Measurements from ENCODE around the gene WFDC1.

WFDC1 gene, protein sequence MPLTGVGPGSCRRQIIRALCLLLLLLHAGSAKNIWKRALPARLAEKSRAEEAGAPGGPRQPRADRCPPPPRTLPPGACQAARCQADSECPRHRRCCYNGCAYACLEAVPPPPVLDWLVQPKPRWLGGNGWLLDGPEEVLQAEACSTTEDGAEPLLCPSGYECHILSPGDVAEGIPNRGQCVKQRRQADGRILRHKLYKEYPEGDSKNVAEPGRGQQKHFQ

DNA sequence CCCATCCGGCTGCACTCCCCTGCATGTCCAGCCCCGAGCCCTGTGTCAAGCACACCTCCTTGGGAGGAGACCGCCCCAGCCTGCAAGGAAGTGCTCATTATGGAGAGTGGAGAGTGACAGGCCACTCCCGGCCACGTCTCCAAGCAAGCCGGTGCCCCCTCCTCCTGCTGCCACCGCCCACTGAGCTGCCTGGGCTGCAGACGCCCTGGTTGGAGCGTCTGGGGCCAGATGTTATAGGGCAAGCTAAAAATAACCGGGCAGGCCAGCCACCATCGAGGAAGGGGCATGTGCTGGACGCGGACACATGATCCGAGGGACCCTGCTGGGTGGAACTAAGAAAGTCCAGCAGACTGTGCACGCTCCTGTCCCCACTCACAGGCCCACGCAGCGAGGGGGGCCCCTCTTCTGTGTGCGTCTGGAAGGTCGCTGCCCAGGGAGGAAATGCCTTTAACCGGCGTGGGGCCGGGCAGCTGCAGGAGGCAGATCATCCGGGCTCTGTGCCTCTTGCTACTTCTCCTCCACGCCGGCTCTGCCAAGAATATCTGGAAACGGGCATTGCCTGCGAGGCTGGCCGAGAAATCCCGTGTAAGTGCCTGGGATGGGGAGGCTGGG, at the start of gene WFDC1:
WFDC1 (plus strand) TSS at position 348 of the 612 bp plus-strand sequence; CDS start at position 442, 94 bp downstream.
- no peak for DNase-seq

DNA sequence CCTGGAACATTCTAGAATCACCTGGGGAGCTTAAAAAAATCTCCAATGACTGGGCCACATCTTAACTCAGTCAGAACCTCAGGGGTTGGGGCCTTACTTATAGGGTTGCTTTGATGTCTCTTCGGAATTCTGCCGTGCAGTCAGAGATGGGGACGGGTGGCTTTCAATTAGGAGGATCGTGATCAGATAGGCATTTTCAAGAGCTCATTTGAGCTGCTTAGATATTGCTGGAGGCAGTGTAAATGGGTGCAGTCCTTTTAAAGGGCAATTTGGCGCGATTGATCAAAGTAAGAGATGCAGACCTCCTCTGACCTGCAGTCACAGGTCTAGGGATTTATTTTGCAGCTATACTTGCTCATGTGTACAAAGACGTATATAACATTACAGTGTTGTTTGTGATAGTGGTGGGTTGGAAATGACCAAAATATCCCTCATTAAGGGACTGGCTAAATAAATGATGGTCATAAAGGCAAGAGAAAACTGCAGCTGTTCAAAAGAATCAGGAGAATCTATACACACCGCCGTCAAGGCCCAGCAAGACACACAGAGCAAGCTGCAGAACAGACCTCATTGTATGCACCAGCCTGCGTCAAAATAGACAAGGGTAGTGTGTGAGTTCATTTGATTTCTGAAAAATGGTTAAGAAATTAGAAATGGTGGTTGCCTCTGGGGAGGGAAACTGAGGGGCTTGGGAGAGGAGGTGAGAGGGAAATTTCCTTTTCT, 48.6 kb upstream of the WFDC1 start:
- DNase-seq = no peak

DNA sequence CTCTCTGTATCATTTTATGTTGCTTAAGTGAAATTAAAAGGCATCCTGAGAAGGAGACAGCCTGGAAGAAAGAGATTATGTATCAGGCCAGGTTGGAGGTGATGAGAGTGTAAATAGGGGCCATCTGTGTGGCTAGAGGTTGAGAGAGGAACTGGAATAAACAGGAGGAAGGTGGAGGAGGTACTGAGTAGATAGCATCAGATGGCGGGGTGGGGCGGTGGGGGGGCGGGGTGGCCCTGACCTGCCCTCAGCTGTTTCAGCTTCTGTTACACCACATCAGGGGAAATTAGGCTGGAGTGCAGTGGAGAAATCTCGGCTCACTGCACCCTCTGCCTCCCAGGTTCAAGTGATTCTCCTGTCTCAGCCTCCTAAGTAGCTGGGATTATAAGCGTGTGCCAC, 48.0 kb upstream of the WFDC1 start:
- DNase-seq = no peak

DNA sequence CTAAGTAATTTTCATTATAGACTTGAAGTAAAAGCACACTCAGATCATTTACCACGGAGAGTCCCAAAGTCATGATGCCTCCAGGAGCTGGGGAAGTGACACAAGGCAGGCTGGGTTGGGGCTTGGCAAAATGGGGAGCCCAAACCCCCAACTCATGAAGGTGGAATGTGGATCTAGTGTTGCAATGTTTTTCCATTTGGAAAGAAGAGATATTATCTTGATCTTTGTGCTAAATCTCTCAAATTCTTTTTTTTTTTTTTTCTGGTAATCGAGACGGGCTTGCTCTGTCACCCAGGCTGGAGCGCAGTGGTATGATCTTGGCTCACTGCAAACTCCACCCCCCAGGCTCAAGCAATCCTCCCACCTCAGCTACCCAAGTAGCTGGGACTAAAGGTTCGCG, 47.3 kb upstream of the WFDC1 start:
- DNase-seq = no peak

DNA sequence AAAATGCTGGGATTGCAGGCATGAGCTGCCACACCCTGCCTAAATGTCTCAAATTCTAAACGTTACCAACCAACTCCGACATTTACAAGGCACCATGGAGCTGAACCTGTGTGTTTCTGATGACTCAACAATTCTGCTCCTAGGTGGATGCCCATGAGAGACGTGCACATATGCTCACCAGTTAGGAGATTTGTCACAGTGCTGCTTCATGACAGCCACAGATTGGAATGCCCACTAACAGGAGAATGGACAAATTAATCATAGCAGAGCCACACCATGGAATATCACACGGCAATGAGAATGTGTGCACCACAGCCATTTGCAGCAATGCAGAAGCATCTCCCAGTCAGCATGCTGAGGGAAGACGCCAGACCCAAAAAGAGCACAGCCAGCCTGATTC, 46.8 kb upstream of the WFDC1 start:
- no peak for DNase-seq

DNA sequence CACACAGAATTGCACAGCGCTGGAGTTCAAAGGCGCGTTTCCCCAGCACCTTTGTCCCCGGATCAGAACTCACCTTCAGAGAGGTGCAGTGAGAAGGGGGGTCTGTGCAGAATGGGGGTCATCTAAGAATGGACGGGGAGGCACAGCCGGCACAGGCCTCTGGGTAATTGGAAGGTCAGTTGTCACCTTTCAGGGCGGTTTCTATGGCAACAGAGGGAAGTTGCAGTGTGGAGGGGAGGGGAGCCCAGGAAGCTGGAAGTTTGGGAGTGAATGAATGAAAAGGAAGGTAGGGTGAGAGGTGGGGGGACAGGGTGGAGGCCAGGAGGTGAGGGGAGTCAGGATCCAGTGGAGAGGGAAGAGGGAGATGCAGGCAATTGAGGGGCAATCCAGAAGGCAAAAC, 42.5 kb upstream of the WFDC1 start:
- no peak for DNase-seq

DNA sequence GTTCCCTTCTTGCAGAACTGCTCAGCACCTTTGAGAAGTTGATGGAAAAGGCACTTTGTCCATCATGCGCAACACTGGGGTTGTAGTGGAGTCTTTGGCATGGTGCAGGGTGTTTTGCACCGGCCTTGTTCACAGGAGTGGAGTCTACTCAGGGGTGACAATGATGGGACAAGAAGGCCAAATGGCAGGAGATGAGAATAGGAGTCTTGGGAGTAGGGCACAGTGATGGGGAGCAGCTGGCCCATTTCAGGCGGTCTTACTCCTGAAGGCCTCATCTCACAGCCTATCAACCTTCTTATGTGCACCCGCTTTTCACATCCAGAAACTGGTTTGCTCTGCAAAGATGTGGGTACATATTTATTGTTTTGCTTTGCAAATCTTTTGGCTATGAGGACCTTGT, 41.5 kb upstream of the WFDC1 start:
- no peak for DNase-seq

- no peak for DNase-seq
Observed at GRCh38 chr16:84254062-84254461, 40.6 kb upstream of the WFDC1 start.

DNA sequence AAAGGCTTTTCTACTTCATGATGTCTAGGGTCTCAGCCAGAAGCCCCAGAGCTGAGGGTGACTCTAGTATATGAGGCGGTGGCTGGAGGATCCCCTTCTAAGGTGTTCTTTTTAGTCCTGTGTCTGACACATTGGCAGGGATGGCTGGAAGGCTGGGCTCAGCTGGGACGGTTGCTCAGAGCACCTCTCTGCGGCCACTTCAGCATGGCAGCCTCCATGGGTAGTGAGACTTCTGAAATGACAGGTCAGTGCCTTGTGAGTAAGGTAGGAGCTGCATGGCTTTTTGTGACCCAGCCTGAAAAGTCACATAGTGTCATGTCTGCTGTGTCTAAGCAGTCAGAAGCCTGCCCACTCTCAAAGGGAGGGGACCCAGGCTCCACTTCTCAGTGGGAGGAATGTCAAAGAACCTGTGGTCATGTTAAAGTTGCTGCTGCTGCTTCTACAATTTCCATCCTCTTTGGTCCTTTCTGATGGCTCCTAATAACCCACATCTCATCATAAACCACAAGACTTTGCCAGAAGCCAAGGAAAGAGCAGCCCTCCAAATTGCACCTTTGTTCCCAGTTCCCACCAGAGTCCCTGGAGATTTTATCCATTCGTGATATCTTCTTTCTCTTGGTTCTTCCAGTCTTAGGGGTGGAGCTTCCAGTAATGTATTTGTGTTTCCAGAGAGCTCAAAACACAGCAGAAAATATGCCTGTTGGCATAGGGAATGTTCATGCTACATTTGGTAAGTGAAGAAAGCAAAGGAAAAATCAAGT, 39.4 kb upstream of the WFDC1 start:
- DNase-seq = no peak

GRCh38 chr16:84258266-84258665, 36.4 kb upstream of the WFDC1 start:
- no peak for DNase-seq

DNA sequence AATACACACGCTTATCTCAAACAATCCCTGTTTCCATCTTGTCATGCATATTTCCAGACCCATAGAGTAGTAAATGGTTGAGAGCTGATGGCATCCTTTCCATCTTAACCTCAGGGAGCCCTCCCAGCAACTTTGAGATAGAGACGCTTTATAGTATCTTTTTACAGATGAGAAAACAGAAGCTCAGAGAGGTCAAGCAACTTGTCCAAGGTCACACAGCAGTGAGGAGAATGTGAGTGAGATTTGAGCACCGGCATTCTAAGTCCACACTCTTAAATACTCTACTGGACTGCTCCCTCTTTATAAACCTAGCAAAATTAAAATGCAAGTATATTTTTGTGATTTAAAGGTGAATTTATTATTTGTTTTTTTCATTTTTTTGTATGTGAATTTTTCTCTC, 35.0 kb upstream of the WFDC1 start:
- DNase-seq = no peak

- DNase-seq = no peak
Observed at GRCh38 chr16:84260766-84261554, 33.7 kb upstream of the WFDC1 start.

GRCh38 chr16:84262031-84262430, 32.6 kb upstream of the WFDC1 start:
- no peak for DNase-seq

GRCh38 chr16:84262939-84263338, 31.7 kb upstream of the WFDC1 start:
- DNase-seq = no peak

- peak in 1 of 2 donors; percentile 6 for DNase-seq
Observed at GRCh38 chr16:84266451-84266850, 28.2 kb upstream of the WFDC1 start.

DNA sequence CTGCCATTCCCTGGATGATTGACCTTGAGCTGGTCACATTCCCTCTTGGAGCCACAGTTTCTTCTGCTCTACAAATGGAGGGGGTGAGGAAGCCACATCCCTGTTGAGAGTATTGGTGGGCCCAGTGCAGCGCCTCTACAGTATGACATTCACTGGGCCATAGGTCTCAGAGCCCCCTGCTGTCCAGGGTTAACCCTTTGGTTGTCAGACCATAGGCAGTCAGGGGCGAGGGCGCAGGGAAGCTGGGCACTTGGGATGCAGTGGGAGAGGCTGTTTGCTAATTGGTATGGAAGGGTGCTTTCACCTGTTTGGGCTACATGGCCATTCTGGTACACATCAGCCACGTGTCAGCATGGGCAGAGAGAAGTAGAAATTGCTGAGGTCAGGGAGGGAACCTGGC, 27.3 kb upstream of the WFDC1 start:
- no peak for DNase-seq

DNA sequence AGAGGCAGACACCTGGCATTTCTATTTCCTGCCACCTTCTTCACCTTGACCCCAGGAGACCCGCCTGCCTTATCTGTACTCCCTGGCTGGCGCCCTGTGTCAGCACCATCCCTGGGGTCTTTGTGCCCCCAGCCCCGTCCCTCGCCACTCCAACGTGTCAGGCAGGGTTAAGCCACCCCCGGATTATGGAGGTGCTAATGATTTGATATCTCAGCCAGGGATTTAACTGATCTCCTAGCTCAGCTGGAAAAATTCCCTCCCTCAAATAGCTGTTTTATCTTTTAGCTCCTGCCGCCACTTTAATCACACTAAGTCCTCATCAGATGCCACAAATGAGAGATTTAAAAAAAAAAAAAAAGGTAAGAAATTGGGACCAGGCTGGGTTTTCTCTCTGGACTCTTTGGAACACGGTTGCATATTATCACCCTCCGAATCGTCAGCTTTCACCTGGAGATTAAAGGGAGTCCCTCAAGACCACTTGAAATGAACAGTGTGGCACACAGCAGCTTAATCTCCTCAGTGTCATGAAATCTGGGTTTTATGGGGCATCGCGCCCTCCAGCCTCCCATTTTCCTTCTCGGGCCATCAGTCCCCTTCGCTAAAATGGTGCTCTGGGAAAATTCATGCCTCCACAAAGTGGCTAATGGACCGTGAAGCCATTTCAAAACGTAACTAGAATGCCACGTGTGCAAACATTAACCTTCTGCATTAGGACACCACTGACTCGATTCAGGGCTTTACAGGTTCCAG, 26.2 kb upstream of the WFDC1 start:
- no peak for DNase-seq

GRCh38 chr16:84270071-84270470, 24.6 kb upstream of the WFDC1 start:
- no peak for DNase-seq

- DNase-seq = no peak
Observed at GRCh38 chr16:84270531-84270930, 24.1 kb upstream of the WFDC1 start.

DNA sequence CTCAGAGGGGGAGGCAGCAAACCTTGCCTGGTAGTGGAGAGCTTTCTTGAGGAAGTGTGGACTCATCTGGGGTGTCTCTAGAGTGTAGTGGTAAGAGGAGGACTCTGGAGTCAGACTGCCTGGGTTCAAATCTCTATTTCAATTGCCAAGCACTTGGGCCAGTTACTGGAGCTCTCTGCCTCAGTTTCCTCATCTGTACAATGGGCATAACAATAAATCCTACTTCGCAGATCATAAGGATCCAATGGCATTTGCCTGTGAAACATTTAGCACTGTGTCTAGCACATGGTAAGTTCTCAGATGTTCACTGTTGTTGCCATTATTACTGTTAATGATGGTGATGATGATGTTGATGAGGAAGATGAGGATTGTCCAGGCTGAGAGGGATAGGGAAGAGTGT, 23.6 kb upstream of the WFDC1 start:
- no peak for DNase-seq

GRCh38 chr16:84271866-84272265, 22.8 kb upstream of the WFDC1 start:
- DNase-seq = no peak

DNA sequence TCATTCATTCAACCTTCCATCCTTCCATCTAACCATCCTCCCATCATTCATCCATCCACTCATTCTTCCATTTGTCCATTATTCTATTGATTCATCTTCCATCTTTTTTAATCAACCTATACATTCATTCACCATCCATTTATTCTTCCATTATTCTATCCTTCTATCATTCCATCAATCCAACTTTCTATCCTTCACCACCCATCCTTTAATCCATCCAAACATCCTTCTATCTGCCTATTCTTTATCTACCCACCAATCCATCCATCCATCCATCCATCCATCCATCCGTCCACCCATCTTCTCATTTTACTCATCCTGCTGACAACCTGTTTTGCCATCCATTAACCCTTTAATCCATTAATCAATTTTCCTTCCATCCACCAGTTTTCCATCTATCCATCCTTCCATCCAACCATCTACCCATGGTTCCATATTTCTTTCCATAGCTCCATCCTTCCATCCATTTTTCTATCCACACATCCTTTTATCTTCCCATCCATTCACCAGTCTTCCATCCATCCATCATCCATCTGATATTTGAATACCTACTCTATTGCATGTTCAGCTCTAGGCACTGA, 21.8 kb upstream of the WFDC1 start:
- DNase-seq = no peak
